Endodermal cell (in vitro differentiated cells): ENCODE results near the gene RHBDL1. TPM values are rescaled to one million over a fixed set of nuclear protein-coding genes. Genes with fewer than 3 reads are reported as not detected.

Source experiments
- DNase-seq: peaks from one replicate; pipeline ENCODE4 v3.0.0-alpha.2; 2017
- H3K27ac ChIP-seq: 2 replicates; pipeline ENCODE4 v1.5.1; 2013; ENCODE audit warnings: mild to moderate bottlenecking, low read depth, low read length, moderate library complexity
- H3K27me3 ChIP-seq: 2 replicates; pipeline ENCODE4 v1.6.1; 2013; ENCODE audit warnings: mild to moderate bottlenecking, low read length, moderate library complexity; ENCODE audit not compliant: insufficient read depth, control insufficient read depth, poor library complexity, severe bottlenecking
- H3K36me3 ChIP-seq: 2 replicates; pipeline ENCODE4 v1.7.0; 2013; ENCODE audit warnings: mild to moderate bottlenecking, low read length, moderate library complexity; ENCODE audit not compliant: control insufficient read depth, insufficient read depth
- H3K4me1 ChIP-seq: one replicate; pipeline ENCODE4 v1.7.0; 2013; ENCODE audit warnings: low read length; ENCODE audit not compliant: control insufficient read depth, insufficient read depth
- H3K4me3 ChIP-seq: 2 replicates; pipeline ENCODE4 v1.5.1; 2013; ENCODE audit warnings: mild to moderate bottlenecking, low read length, moderate library complexity
- H3K9ac ChIP-seq: 2 replicates; pipeline ENCODE4 v1.6.1; 2013; ENCODE audit warnings: mild to moderate bottlenecking, low read length, moderate library complexity; ENCODE audit not compliant: poor library complexity, severe bottlenecking; ENCODE audit errors: extremely low read depth
- H3K9me3 ChIP-seq: 2 replicates; pipeline ENCODE4 v1.6.1; 2013; ENCODE audit warnings: mild to moderate bottlenecking, low read length, moderate library complexity; ENCODE audit not compliant: control insufficient read depth
- H3K27ac Mint-ChIP-seq: 2 replicates; pipeline ENCODE4 v1.8.0; 2020; ENCODE audit warnings: mixed read lengths
- H3K27me3 Mint-ChIP-seq: 2 replicates; pipeline ENCODE4 v1.8.0; 2021; ENCODE audit warnings: mild to moderate bottlenecking, mixed read lengths; ENCODE audit not compliant: insufficient read depth
- H3K36me3 Mint-ChIP-seq: 2 replicates; pipeline ENCODE4 v1.8.0; 2020; ENCODE audit warnings: low read depth, mixed read lengths
- H3K4me1 Mint-ChIP-seq: 2 replicates; pipeline ENCODE4 v1.8.0; 2020; ENCODE audit warnings: mixed read lengths
- H3K4me3 Mint-ChIP-seq: 2 replicates; pipeline ENCODE4 v1.8.0; 2020; ENCODE audit warnings: mild to moderate bottlenecking, moderate library complexity, mixed read lengths
- H3K9me3 Mint-ChIP-seq: 2 replicates; pipeline ENCODE4 v1.8.0; 2020; ENCODE audit warnings: mild to moderate bottlenecking, mixed read lengths
- WGBS, 2 experiments: methylation state at CpG; one replicate each; pipeline versions ENCODE4 v1.1.5 to v1.1.7; 2013; ENCODE audit warnings: missing lambda C conversion rate in 2 of 2, mixed read lengths in 1 of 2; ENCODE audit not compliant: insufficient coverage in 1 of 2, insufficient read length in 1 of 2; 5-methylcytosine and 5-hydroxymethylcytosine counted together
- total RNA-seq, 2 donors: library from RNA; stranded (reverse); fragmentation: NEBNext Ultra II Directional in 1 of 2; extraction: Animal tissue kit (Norgen Biotek cat#: 25700) in 1 of 2; gene quantifications; 2 replicates in 1 of 2; 3 replicates in 1 of 2; pipeline ENCODE4 v1.2.1, GENCODE V29; 2021
- TF ChIP-seq, protein P1 (sequence below): fragments of 200-600 bp; sonication (generic); conservative IDR thresholded peaks from 2 replicates; pipeline ENCODE4 v1.5.0; 2021; ENCODE audit warnings: antibody characterized with exemption, mild to moderate bottlenecking

RHBDL1 gene
- total RNA-seq, 2 donors from 2014 or later, result 3.7 to 5.1 TPM

DNA sequence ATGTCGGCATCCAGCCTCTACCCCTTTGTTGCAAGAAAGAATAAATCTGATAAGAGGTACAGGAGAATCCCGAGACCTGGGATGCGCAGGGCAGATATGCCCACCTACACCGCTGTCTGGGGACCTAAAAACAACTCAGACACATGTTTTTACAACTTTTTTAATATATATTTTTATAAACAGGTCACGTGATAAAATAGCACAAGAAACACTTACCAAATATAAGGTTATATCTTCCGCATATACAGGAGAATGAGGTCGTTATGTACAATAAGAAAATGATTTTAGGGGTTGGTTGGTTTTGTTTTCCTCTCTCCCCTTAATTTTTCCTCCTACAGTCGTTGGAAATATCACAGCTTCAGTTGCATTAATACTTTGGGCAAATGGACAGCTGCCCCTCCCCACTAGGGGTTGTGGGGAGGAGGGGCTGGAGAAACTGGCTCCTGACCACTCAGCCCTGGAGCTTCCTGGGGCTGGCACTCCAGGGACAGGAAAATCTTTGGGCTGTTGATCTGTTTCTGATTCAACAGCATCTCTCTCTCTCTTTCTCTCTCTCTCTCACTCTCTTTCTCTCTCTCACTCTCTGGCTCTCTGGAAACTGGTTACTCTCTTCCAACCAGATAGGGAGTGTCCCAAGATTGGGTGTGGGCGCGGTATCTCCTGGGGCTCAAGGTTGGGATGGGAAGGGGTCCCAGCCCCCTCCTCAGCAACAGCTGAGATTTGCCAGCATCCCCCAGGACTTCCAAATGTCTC, 17.1 kb downstream of the RHBDL1 start:
- Histone ChIP-seq H3K4me1 (peaks cover 5% of the 10 kb centered on the region), H3K36me3 (no peaks in the 10 kb centered on the region), H3K27me3 (peaks cover 66% of the 10 kb centered on the region), H3K27ac (no peak overlapping the region), H3K9ac (no peak overlapping the region), H3K9me3 (no peaks in the 10 kb centered on the region), H3K4me3 (no peak overlapping the region)
- H3K9me3 Mint-ChIP-seq, result no peaks in the 10 kb centered on the region
- TF ChIP-seq, protein P1, sequence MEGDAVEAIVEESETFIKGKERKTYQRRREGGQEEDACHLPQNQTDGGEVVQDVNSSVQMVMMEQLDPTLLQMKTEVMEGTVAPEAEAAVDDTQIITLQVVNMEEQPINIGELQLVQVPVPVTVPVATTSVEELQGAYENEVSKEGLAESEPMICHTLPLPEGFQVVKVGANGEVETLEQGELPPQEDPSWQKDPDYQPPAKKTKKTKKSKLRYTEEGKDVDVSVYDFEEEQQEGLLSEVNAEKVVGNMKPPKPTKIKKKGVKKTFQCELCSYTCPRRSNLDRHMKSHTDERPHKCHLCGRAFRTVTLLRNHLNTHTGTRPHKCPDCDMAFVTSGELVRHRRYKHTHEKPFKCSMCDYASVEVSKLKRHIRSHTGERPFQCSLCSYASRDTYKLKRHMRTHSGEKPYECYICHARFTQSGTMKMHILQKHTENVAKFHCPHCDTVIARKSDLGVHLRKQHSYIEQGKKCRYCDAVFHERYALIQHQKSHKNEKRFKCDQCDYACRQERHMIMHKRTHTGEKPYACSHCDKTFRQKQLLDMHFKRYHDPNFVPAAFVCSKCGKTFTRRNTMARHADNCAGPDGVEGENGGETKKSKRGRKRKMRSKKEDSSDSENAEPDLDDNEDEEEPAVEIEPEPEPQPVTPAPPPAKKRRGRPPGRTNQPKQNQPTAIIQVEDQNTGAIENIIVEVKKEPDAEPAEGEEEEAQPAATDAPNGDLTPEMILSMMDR, result no peak
- DNase-seq, result no peak
- H3K36me3 Mint-ChIP-seq, result no peaks in the 10 kb centered on the region
- H3K27ac Mint-ChIP-seq, result no peak overlapping the region
- no peaks in the 10 kb centered on the region for H3K4me1 Mint-ChIP-seq
- peaks cover 65% of the 10 kb centered on the region for H3K27me3 Mint-ChIP-seq
- H3K4me3 Mint-ChIP-seq, result no peak overlapping the region
- 86 to 87% methylated on average over 4 to 7 of the region's 10 CpGs for WGBS, 2 experiments

GRCh38 chr16:693364-693763, 17.9 kb downstream of the RHBDL1 start:
- no peaks in the 10 kb centered on the region for H3K9me3 Mint-ChIP-seq
- Histone ChIP-seq H3K36me3 (no peaks in the 10 kb centered on the region), H3K27ac (no peak overlapping the region), H3K27me3 (peaks cover 75% of the 10 kb centered on the region), H3K4me1 (peaks cover 5% of the 10 kb centered on the region), H3K9ac (no peak overlapping the region), H3K9me3 (no peaks in the 10 kb centered on the region), H3K4me3 (no peak overlapping the region)
- DNase-seq, result no peak
- H3K4me3 Mint-ChIP-seq, result peak overlapping the region; percentile 25
- H3K27me3 Mint-ChIP-seq, result peaks cover 73% of the 10 kb centered on the region
- no peaks in the 10 kb centered on the region for H3K36me3 Mint-ChIP-seq
- WGBS, 2 experiments, result 41 to 49% methylated on average over 12 to 22 of the region's 22 CpGs
- no peaks in the 10 kb centered on the region for H3K4me1 Mint-ChIP-seq
- TF ChIP-seq, protein P1, result no peak
- H3K27ac Mint-ChIP-seq, result no peak overlapping the region

DNA sequence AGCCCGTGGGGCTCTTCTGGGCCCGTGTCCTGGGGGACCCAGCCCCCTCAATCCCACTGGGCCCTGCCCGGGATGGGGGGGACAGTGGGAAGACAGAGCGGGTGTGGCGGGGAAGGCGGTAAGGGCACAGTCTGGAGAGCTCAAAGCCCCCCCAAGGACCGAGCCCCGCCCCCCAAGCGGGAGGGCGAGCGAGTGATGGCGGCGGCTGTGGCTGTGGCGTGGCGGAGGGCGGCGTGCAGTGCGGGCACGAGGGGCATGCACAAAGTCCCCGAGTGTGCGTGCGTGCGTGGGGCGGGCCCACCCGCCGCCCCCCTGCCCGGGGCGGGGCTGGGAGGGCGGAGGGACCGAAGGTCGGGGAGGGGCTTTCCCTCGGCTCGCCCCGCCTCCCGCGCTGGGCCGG, 18.3 kb downstream of the RHBDL1 start:
- 6 to 9% methylated on average over 4 to 37 of the region's 37 CpGs for WGBS, 2 experiments
- Mint-ChIP-seq H3K27me3 (peaks cover 78% of the 10 kb centered on the region), H3K36me3 (no peaks in the 10 kb centered on the region), H3K4me1 (no peaks in the 10 kb centered on the region), H3K4me3 (peak overlapping the region; percentile 43), H3K27ac (no peak overlapping the region), H3K9me3 (no peaks in the 10 kb centered on the region)
- Histone ChIP-seq H3K9ac (no peak overlapping the region), H3K27ac (no peak overlapping the region), H3K9me3 (no peaks in the 10 kb centered on the region), H3K4me1 (peaks cover 5% of the 10 kb centered on the region), H3K4me3 (no peak overlapping the region), H3K27me3 (peaks cover 79% of the 10 kb centered on the region), H3K36me3 (no peaks in the 10 kb centered on the region)
- TF ChIP-seq, protein P1, result no peak
- no peak for DNase-seq
